GM12874 (cell line): Measurements from ENCODE around the gene COPZ2.

ENCODE experiments used
- TF ChIP-seq, protein P1 (sequence below): IDR thresholded peaks from 2 replicates; pipeline ENCODE4 v1.5.1; 2011; ENCODE audit warnings: low read depth, mild to moderate bottlenecking, control low read depth, low read length, moderate library complexity; ENCODE audit not compliant: insufficient read depth

COPZ2 gene

DNA sequence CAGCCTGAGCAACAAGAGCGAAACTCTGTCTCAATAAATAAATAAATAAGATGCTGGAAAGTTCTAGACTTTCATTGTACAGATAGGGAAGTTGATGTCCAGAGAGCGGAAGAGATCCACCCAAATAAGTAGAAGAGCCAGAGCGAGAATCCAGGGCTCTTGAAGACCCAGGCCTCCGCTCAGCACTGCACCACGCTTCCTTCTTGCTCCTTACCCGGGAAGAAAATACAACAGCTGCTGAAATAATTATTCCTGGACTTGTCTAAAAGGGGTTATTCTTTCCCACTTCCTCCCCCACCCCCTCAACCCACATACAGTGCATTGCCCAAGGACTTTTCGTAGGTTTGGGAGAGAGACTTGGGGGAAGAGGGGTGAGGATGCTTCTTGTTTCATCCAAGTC is 40.0 kb downstream of the COPZ2 start:
- TF ChIP-seq, protein P1, sequence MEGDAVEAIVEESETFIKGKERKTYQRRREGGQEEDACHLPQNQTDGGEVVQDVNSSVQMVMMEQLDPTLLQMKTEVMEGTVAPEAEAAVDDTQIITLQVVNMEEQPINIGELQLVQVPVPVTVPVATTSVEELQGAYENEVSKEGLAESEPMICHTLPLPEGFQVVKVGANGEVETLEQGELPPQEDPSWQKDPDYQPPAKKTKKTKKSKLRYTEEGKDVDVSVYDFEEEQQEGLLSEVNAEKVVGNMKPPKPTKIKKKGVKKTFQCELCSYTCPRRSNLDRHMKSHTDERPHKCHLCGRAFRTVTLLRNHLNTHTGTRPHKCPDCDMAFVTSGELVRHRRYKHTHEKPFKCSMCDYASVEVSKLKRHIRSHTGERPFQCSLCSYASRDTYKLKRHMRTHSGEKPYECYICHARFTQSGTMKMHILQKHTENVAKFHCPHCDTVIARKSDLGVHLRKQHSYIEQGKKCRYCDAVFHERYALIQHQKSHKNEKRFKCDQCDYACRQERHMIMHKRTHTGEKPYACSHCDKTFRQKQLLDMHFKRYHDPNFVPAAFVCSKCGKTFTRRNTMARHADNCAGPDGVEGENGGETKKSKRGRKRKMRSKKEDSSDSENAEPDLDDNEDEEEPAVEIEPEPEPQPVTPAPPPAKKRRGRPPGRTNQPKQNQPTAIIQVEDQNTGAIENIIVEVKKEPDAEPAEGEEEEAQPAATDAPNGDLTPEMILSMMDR, result no peak

DNA sequence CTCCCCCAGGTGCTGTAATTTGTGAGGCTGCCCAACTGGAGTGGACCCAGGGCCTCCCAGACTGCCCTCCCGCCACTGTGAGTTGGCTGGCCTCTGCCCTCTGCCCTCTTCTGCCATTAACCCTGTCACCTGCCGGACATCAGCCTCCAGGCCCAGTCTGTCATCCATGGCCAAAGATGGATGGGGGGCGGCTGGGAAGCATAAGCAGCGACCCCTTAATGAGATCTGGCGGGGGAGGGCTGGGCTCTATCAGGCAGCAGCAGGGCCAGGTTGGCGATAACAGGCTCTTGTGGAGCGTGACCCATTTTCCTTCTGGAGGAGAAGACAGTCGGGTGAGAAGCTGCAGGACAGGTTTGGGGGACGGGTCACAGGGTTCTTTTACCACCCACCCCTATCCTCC is 41.4 kb downstream of the COPZ2 start:
- TF ChIP-seq, protein P1, result no peak

DNA sequence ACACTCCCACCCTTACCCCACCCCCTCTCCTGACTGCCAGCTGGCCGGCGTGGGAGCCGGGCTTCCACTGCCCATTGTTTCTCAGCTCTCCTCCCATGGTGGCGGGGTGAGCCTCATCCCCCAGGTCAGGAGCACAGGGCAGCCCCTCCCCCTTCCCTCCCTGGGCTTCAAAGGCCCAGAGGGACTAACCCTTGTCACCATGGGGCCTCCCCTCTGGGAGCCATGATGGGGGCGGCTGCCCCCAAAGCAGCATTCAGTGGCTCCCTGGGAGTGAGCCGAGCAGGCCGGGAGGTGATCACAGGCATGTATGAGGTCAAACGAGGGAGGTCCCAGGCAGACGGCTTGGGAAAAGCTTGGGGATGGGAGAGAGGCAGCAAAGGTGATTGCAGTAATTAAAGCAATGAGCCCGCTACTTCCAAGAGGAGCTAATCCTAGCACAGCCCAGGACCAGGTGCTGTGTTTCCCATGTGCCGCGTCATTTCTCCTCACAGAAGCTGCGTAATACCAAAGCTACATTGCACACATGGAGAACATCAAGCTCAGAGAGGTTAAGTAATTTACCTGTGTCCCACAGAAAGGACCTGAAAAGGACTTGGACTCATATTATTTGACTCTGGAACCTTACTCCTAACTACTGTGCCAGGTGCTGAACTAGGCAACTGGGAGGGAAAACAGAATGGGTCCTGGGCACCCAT is 42.2 kb downstream of the COPZ2 start:
- TF ChIP-seq, protein P1, result no peak

DNA sequence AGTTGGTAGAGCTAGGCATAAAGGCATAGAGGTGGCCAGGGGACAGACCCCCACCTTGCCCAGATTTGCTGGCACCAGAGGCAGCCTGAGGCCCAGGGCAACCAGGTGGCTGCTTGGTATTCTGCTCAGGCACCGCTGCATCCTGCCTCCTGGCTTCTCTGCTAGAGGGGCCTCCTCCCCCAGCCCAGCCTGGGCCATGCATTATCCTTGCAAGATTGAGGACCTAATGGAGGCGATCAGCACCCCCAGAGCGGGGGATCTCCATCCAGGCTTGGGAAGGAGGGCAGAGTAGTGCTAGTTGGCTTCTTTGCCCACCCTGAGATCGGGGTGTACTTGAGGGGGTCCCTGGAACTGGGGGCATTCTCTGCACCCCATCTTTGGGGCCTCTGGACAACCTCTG is 42.9 kb downstream of the COPZ2 start:
- TF ChIP-seq, protein P1, result no peak

DNA sequence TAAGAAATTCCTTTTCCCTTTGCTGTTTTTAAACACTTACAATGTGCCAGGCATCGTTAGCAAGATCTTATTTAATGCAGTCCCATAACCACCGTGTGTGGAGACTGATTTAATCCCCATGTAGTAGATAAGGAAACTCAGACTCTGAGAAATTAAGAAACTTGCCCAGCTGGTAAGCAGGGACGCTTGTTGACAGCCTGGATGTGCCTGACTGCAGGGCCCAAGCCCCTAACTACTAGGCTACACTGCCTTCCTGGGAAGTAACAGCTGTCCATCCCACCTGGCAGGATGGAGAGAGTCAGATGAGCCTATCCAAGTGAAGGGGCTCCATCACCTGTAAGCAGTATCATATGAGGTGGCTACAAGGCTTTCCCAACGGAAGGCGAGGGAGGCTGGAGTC is 43.6 kb downstream of the COPZ2 start:
- TF ChIP-seq, protein P1, result no peak

DNA sequence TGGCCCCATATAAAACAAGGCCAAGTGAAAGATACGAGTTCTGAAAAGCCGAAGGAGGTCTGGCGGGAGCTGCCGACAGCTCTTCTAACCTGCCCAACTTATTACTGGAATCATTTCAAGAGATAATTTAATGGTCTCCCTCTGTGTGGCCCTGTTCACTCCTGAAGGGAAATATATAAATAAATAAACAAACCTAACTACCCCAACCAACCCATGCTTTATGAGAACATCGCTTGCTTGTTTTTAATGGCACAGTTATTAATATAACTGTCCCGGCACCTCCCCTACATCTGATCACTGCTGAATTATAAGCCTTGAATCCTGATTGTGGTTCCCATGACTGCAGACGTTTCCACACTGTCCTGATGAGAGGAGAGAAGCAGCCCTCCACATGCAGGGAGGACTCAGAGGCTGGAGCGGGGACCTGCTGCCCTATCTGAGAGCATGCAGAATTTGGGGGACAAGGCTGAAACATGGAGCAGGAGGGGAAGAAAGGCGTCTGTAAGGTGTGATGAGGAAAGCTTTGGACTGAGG is 44.5 kb downstream of the COPZ2 start:
- TF ChIP-seq, protein P1, result no peak

DNA sequence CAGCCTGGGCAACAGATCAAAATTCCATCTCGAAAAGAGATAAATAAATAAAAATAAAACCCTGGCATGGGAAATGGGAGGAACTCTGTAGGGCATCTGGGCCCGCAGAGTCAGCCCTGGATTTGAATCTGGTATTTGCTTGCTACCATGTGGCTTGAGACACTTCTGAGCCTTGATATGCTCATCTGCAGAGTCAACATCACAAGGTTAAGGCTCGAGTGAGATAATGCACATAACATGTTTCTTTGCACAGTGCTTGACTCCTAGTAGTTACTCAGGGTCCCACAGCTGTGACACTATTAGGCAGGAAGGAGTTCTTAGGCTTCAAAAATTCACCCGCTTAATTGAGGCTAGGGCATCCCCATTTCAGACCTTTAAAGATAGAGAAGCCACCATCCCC is 45.4 kb downstream of the COPZ2 start:
- TF ChIP-seq, protein P1, result no peak
